ENCODE results near the gene PDXK.

Gene PDXK

GRCh38 chr21:43721939-43722338 lies 3.0 kb downstream of the PDXK start:
- DNase-seq (ENCODE audit: low spot score) (peak; percentile 69), ATAC-seq (ENCODE audit: low read depth) (peak; percentile 7)
- Histone ChIP-seq H3K4me1 (ENCODE audit: insufficient read depth, poor library complexity, severe bottlenecking) (peaks cover 44% of the 10 kb centered on the region), H3K9me3 (ENCODE audit: severe bottlenecking) (no peaks in the 10 kb centered on the region), H3K36me3 (ENCODE audit: low read depth) (peaks cover 43% of the 10 kb centered on the region), H3K27me3 (ENCODE audit: insufficient read depth, poor library complexity, severe bottlenecking) (no peaks in the 10 kb centered on the region), H3K4me3 (ENCODE audit: severe bottlenecking) (peak overlapping the region; percentile 99), H3K27ac (ENCODE audit: poor library complexity, severe bottlenecking) (peak overlapping the region; percentile 96)
- no peak for TF ChIP-seq CTCF (IDR thresholded peaks at IDR 0.05; ENCODE audit: poor library complexity, severe bottlenecking)

- DNase-seq (ENCODE audit: low spot score) (no peak), ATAC-seq (ENCODE audit: low read depth) (no peak)
- Histone ChIP-seq H3K9me3 (ENCODE audit: severe bottlenecking) (no peaks in the 10 kb centered on the region), H3K36me3 (ENCODE audit: low read depth) (peaks cover 47% of the 10 kb centered on the region), H3K4me3 (ENCODE audit: severe bottlenecking) (no peak overlapping the region), H3K27ac (ENCODE audit: poor library complexity, severe bottlenecking) (peak overlapping the region; percentile 96), H3K27me3 (ENCODE audit: insufficient read depth, poor library complexity, severe bottlenecking) (no peaks in the 10 kb centered on the region), H3K4me1 (ENCODE audit: insufficient read depth, poor library complexity, severe bottlenecking) (peaks cover 58% of the 10 kb centered on the region)
- TF ChIP-seq CTCF (IDR thresholded peaks at IDR 0.05; ENCODE audit: poor library complexity, severe bottlenecking) = no peak
Observed at GRCh38 chr21:43723648-43724047, 4.7 kb downstream of the PDXK start.

- Histone ChIP-seq H3K9me3 (ENCODE audit: severe bottlenecking) (no peaks in the 10 kb centered on the region), H3K4me1 (ENCODE audit: insufficient read depth, poor library complexity, severe bottlenecking) (peaks cover 54% of the 10 kb centered on the region), H3K36me3 (ENCODE audit: low read depth) (peaks cover 57% of the 10 kb centered on the region), H3K27me3 (ENCODE audit: insufficient read depth, poor library complexity, severe bottlenecking) (no peaks in the 10 kb centered on the region), H3K27ac (ENCODE audit: poor library complexity, severe bottlenecking) (peak overlapping the region; percentile 96), H3K4me3 (ENCODE audit: severe bottlenecking) (no peak overlapping the region)
- ATAC-seq (ENCODE audit: low read depth) (no peak; the same call in 2 of the 3 replicates), DNase-seq (ENCODE audit: low spot score) (no peak)
- no peak for TF ChIP-seq CTCF (IDR thresholded peaks at IDR 0.05; ENCODE audit: poor library complexity, severe bottlenecking)
Observed at GRCh38 chr21:43726686-43727518, 8.0 kb downstream of the PDXK start.

- Histone ChIP-seq H3K27me3 (ENCODE audit: insufficient read depth, poor library complexity, severe bottlenecking) (no peaks in the 10 kb centered on the region), H3K36me3 (ENCODE audit: low read depth) (peaks cover 59% of the 10 kb centered on the region), H3K9me3 (ENCODE audit: severe bottlenecking) (no peaks in the 10 kb centered on the region), H3K27ac (ENCODE audit: poor library complexity, severe bottlenecking) (peak overlapping the region; percentile 96), H3K4me1 (ENCODE audit: insufficient read depth, poor library complexity, severe bottlenecking) (peaks cover 55% of the 10 kb centered on the region), H3K4me3 (ENCODE audit: severe bottlenecking) (no peak overlapping the region)
- DNase-seq (ENCODE audit: low spot score) (no peak), ATAC-seq (ENCODE audit: low read depth) (peak; percentile 9)
- peak; percentile 39 for TF ChIP-seq CTCF (IDR thresholded peaks at IDR 0.05; ENCODE audit: poor library complexity, severe bottlenecking)
Observed at GRCh38 chr21:43727519-43728153, 8.7 kb downstream of the PDXK start.

GRCh38 chr21:43728154-43728466 lies 9.2 kb downstream of the PDXK start:
- DNase-seq (ENCODE audit: low spot score) = no peak
- H3K9me3 ChIP-seq (ENCODE audit: severe bottlenecking) = no peaks in the 10 kb centered on the region
- no peaks in the 10 kb centered on the region for H3K27me3 ChIP-seq (ENCODE audit: insufficient read depth, poor library complexity, severe bottlenecking)
- peak overlapping the region; percentile 17 for H3K4me3 ChIP-seq (ENCODE audit: severe bottlenecking)
- H3K27ac ChIP-seq (ENCODE audit: poor library complexity, severe bottlenecking) = peak overlapping the region; percentile 96
- H3K36me3 ChIP-seq (ENCODE audit: low read depth) = peaks cover 60% of the 10 kb centered on the region
- peaks cover 57% of the 10 kb centered on the region for H3K4me1 ChIP-seq (ENCODE audit: insufficient read depth, poor library complexity, severe bottlenecking)
- peak; percentile 37 for ATAC-seq (ENCODE audit: low read depth)
- TF ChIP-seq CTCF (IDR thresholded peaks at IDR 0.05; ENCODE audit: poor library complexity, severe bottlenecking) = no peak
